ENCODE measurements around the gene ASB5.

The ASB5 gene

DNA sequence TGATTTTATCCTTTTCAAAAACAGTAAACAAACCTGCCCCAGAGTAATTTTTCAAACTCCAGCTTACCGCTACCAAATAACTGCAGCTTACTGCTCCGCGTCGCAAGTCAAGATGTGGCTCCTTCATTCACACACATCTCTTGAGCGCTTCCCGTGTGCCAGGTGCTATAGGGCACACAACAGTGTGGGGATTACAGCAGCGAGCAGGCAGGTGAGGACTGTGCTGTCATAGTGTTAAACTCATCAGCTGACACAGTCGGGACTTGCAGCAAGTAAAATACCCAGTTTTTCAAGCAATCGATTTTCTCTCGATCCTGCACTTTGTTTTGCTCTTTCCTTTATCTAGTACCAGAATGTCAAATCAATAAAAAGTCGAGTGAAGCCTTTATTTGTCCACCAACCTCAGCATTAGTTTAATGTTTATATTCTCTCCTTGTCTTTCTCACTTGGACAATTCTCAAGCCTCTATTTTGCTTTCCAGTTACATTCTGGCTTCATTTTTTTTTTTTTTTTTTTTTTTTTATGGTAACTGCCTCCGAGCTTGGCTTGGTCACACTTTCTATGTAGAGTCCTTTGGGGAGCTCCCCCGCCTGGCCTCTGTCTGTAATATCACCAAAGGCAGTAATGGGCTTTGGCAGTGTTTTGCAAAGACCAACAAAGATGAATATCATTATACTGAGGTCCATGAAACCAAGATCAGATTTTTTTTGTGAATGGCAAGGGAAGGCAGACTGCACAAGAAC, 8.3 kb upstream of the ASB5 start:
- DNase-seq = no peak

DNA sequence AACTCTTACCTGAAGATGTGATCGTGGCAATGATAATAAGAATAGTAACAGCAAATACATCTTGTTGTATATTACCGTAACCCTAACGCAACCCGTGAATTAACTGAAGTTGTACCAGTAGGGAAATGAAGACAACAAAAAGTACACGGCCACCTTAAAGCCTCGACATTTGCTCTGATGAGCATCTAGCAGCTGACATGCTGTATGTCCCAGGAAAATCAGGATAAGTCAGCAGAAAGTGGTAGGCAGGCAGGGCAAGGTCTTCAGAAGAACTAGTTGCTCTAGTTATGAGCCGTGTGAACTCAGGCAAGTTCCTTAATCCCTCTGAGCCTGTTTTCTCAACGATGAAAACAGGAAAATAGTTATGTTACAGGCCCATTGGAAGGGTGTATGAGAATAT, 7.7 kb upstream of the ASB5 start:
- no peak for DNase-seq

DNA sequence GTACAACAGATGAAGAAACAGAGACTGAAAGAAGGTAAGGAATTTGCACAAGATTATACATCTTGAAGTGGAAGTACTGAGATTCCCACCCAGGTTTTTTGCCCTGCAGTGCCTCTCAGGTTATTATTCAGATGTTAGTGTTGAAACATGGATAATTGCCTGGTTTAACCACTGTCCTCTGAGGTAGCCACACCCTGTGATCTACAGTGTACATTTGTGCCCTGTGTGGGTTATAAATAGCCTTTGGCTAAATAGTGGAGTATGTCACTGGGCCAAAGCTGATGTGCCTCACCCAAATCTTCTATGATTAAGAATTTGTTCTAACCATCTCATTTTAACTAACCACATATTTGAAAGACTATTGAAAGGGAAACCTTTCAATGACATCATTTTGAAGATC, 5.4 kb upstream of the ASB5 start:
- no peak for DNase-seq

DNA sequence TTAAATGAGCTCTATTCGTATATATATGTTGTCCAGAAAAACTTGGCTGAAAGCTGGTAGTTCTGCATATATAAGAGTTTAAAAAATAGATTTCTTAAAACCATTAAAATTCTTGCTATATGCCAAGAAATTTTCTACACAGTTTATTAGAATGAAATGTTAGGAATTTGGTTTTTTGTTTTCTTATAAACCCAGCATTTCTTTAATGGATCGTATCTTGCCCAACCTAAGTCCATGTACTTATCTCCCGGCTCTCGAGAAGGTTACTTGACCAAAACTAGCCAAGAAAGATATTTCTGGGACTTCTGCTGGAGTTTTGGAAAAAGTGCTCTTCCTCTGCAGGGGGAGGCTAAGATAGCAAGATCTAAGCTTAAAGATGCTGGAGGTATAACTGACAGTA, 4.7 kb upstream of the ASB5 start:
- DNase-seq = no peak

DNA sequence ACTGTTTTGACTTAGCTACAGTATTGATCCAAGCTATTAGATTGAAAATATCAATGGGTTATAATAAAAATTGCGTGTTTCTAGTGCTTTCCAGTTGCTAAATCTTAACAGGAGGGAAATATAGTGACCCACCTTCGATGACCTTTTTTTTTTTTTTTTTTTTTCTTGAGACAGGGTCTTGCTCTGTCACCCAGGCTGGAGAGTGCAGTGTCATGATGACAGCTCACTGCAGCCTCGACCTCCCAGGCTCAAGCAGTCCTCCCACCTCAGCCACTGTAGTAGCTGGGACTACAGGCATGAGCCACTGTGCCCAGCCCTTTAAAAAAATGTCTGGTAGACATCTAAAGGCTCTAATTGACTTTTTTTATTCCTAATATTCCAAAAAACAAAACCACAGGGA, 3.8 kb upstream of the ASB5 start:
- no peak for DNase-seq

DNA sequence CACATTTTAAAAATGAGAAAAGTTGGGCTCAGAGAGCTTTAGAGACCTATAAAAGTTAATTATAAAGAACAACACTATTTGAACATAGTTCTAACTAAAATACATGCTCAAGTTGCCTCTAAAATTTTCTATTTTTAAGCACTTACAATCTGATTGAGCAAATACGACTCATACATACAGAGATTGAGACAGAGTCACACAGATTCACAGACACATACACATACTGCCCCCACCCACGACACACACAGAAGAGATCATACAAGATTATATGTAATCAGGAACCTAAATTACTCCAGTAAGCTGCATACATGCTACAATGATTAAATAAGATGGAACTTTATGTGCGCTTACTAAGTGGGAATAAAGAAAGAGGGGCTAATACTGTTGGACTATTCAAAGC, 2.7 kb upstream of the ASB5 start:
- DNase-seq = no peak

DNA sequence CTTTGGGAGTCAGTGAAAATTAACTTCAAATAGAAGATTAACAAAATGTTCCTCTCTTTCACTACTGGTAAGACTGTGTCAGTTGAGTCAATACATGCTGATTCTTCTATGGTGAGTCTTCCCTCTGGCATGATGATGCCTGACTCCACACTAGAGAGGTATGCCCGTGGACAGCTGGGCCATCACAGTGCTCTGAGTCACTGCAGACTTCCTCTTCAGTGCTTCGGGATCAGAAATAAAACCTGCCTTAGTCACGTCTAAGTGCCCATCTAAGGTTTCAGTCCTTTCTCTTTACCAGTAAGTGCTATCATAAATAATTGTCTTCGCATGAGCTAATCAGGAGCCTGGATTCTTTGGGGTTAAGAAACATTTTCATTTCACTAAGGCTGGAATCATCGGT, 1.6 kb upstream of the ASB5 start:
- no peak for DNase-seq

DNA sequence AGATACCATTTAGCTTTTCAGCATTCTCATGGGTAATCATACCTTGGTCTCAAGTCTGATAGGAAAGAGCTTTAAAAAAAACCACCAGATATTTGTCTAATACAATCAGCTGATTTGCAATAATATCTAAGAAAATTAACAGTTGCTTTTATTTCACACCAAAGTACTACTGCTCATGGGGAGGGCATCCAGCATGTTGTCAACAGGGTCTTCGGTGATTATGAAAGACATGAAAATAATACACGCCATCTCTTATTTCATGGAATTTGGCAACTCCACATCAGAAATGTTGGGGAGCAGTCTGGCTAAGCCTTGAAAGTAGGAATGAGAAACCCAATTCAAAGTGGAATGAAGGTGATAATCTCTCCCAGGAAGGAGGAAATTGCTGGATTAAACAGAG, 3.0 kb downstream of the ASB5 start:
- DNase-seq = no peak

DNA sequence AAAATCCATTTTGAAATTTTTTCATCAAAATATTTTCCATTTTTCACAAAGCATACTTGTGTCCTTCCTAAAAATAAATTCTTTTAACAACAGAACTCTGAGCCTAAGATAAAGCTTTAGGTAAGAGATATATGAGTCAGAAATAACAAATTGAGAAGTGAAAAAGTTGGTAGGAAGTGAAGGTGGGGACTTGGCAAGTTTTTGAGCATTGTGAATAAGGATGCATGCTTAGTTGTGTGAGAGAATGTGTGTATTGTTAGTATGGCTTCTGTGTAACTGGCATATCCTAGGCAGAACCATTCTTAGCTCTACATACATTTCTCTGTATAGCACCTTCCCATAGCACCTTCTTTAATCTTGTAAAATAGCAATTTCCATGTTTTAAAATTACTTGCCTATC, 6.8 kb downstream of the ASB5 start:
- DNase-seq = no peak

DNA sequence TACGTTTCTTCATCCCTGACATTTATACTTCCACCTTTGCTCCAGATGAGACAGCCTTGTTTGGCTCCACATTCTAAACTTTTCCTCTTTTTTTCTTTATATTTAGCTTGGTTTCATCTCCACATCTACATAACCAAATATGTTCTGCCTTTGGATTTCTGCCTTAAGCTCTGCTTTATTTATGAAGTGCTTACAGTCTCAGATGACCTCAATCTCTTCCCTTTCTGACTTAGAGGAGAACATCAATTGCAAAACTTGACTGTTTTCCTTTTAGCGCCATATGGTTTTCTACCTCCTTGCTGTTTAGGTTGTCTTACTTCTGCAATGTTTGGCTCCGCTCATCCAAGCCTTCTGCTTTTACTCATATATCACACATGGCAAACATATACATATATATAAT, 7.5 kb downstream of the ASB5 start:
- no peak for DNase-seq

DNA sequence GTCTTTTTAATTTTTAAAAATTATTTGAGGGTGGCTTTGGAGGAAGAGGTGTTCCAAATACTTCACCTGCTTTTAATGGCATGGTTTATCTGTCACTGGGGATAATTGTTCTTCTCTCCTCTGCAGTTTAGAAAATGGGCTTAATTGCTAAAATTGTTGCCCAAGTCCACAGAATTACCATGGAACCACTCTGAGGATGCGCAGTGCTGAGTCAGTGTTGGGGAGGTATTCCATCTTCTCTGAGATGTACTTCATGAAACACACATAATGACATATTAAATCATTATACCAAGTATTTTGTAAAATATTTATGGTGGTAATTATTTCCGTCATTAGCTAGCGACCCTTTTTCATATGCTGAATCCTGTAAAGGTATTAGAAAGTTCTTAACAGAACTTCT, 8.0 kb downstream of the ASB5 start:
- no peak for DNase-seq

DNA sequence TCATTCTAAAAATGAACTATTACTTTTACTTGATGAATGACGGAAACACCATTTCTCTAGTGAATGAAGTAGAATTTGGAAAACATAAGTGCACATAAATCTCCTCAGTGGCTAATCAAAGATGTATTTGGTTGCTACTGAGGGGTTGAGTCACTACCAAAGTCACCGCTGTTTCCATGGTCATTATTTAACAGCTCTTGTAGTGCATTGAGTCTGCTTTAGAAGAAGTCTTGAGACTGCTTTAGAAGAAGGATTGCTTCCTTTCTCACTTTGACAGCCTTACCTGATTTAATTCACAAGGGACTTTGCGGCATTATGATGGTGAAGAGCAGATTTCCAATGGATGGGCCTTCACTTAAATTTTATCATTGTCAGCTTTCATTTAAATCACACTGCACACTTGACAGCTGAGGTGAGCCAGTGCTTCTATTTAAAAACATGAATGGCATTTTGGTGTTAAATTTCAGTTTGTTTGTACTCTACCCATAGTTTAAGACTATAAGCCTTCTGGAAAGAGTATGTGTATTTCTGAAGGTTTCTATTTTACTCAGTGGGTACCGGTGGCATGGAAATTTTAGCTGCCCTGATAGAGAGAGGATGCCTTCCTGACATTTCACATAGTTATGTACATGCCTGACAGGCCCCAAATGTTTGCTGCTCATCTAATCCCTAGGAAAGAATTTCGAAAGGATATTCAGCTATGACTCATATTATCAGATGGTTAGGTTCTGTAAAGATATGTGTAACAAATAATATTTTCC, 9.5 kb downstream of the ASB5 start:
- DNase-seq = no peak

DNA sequence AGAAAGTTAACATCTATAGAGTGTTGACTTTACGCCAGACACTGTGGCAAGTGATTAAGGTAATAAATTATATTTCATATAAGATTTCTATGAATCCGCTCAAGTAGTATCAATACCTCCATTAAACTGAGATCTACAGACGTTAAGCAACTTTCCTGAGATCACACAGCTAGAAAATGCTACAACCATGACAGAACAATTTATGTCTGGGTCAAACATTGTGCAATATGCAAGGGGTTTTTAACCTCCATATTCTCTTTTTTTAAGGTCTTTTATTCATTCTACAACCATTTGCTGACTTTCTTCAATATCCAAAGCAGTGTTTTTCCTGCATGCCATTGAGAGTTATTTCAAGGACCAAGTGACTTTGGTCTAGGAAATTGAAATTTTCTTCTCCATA, 10.9 kb downstream of the ASB5 start:
- DNase-seq = no peak

DNA sequence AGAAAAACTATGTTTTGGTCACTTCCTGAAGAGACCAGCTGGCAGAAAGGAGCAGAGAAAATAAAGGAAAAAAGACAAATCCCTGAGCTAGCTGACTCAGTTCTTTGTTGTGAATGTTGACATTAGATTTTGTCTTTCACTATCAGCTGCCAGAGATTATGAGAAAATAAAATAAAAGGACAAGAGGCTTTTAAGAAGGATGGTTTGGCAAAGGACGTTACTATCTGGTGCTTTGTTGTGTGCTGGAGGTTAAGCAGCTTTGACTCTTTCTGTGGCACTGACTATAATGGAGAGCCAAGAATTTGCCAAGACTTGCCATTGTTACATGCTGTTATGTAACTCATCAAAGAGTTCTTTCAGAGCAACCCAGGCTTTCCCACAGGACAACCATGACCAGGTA, 12.1 kb downstream of the ASB5 start:
- DNase-seq = no peak

DNA sequence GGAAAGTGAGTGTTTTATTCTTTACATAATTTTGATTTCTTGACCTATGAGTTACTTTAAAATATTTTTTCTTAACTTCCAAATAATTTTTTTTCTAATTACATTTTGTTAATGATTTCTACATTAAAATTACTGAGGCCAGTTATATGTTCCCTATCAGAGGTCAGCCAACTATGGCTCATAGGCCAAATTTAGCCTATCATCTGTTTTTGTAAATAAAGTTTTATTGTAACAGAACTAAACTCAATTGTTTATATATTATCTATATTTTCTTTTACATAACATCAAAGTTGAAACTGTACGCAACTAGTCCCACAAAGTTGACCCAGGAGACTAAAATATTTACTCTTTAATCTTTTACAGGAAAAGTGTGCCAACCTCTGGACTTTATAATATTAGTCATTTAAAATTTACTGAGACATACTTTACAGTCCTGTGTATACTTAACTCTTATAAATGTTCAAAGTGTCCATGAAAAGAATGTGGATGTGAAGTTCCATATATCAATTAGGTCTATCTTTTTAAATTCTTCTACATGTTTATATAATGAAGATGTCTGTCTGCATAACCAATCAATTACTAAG, 26.2 kb downstream of the ASB5 start:
- no peak for DNase-seq

DNA sequence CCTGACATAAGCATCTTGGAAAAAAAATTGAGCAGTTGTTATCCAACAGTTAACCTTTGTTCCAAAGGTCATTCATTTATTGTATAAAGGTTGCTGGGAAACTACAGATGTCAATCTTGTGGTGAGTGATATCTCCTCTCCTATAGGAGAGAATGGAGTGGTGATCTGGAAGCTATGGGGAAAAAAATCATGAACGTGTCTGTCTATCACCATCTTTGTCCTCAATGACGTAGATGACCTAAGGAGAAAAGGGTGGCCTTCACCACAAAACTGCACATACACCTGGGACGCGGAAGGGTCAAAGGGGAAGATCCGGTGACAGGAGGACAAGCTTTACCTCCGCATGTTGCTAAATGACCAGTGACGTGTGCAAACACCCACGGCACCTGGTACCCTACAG, 27.3 kb downstream of the ASB5 start:
- DNase-seq = no peak

DNA sequence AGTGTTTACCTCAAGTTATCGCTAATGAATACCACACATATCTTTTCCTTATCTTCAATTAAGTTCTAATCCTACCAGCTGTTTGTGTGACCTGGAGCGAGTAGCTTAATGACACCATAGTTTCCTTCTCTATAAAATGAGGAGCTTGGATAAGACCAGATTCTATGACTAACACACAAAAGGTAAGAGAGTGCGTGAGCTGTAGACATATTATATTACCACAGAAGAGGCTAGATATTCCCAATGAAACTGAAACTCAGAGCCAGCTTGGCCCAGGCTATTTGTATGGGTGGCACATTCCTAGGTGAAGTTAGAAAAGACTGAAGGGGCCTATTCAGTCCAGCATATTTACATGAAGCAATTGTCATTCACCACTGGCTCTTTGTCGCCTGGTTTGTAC, 30.2 kb downstream of the ASB5 start:
- no peak for DNase-seq

DNA sequence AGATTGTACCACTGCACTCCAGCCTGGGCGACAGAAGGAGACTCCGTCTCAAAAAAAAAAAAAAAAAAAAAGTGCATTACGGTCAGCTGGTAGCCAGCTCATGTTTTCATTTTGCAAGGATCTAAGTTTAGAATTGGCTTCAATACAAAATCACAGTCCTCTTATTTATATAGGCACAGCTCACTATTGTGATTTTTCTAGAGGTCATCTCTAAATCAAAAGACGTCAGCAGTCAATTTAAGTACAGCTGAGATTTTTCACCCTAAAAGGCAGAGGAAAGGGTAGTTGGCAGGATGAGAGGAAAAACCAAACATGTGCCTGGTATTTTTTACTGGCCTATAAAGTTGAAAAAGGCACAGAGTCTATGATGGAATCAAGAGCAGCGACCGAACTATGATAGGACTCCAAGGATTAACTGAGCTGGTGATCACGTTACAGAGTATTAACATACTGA, 30.8 kb downstream of the ASB5 start:
- no peak for DNase-seq

DNA sequence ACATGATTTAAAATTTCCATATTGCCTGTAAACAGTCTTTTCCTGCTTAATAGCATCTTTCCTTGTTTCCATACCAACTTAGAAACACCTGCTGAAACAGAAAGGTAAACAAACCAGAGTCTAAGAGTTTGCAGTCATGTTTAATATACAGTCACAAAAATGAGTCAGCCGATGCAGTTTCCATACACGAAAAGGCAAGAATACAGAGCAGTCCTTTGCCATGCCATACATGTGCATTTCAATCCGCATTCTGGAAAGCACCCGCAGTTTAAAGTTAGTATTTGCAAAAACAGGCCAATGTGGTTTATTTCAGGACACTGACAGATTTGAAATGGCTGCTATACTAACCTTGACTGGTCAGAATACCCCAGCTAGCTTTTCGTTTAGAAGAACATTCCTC, 32.1 kb downstream of the ASB5 start:
- no peak for DNase-seq

DNA sequence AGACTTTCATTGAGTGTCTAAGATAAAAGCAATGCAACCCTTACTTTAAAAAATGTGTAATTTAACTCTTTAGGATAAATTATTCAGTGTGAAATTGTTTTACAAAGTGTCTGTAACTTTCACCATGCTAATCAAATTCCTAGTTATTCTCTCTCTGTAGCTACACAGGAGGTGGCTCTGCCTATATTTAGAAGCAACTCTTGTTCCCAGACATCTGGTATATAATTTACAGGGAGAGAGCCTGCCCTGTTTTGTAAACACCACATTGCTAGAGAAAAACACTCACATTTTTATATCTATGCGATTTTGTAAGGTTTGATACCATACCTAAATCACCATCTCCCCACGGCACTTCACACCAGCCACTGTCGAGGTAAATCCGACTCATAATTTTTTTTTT, 38.2 kb downstream of the ASB5 start:
- no peak for DNase-seq

DNA sequence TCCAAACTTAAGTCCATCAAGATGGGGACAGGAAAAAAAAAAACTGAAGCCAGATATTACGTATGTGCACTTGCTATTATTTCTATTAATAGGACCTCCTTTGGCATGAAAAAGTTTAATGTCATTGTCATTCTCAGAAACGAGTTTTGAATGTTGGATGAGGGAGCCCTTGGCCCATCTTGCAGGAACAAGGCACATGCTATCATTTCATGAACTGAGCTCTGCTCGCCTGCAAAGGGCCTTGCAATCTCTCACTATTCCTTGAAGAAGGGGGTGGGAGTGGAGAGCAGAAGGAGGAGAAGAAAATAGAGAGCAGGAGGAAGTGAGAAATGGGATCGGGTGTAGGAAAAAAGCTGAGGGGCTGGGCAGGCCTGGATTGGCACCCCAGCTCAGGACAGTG, 39.4 kb downstream of the ASB5 start:
- DNase-seq = no peak

DNA sequence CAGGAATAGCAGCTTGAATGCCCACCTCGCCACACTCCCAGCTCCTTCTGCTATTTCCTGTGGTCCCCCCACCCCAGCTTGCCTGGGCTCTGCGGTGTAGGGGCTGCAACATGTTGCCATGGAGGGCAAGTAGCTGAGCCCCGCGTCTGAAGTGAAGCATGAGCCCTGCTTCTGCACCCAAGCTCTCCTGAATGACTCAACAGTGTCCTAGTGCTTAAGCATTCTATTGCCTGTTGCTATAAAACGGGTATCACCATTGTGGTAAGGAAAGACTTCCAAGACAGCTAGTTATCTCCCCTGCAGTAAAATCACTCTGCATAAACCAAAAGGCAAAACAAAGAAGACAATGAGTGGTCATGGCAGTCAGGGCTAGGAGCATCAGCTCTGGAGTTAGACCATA, 42.3 kb downstream of the ASB5 start:
- DNase-seq = no peak

DNA sequence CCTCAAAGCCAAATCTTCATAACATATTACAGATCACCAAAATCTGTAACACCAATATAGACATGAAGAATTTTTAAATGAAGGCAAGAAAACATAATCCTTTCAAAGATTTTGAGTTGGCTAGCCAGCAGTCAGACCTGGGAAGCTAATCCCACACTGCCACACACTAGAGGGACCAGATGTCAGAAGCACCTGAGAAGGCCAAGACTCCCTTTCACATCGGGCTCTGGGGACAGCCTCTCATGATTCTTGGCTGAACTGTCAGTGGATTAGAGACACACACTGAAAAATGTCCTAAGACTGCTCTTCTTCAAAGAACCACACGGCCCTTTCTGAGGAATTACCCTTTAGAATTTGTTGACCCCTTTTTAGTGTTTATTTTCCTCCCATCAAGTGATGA, 45.5 kb downstream of the ASB5 start:
- no peak for DNase-seq

DNA sequence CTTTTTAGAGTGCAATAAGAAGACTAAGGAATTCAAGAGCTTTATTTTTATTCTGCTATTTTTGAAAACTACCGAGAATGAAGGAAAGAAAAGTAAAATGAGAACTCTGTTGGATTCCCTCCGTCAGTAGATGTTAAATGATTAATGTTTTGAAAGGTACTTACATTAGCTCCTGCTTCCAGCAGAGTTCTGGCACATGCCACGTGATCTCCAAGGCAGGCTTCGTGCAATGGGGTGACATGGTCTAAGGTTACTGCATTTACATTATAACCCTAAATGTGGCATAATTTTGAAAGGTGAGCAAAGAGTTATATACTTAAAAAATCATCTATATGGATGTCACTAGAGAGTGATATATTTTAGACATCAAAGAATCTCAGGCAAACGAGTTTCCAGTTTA, 46.9 kb downstream of the ASB5 start:
- no peak for DNase-seq
